ENCODE results near the gene PRDM16. TPM values are rescaled to one million over a fixed set of nuclear protein-coding genes. Genes with fewer than 3 reads are reported as not detected.

PRDM16 gene
- total and polyA plus RNA-seq, 2 experiments from 2014 or later: 0.14 to 0.16 TPM

- TF ChIP-seq ZNF462 (CRISPR knock-in tag; IDR thresholded peaks at IDR 0.05) (no peak), CTCF (conservative IDR thresholded peaks at IDR 0.05; ENCODE audit: low read depth in 2 of 2) (no peak), POLR2AphosphoS5 (IDR thresholded peaks at IDR 0.05; ENCODE audit: low read depth) (no peak), EZH2phosphoT487 (IDR thresholded peaks at IDR 0.05; ENCODE audit: unreplicated experiment) (no peak), ZNF114 (CRISPR knock-in tag; IDR thresholded peaks at IDR 0.05) (no peak), ZNF331 (CRISPR knock-in tag; IDR thresholded peaks at IDR 0.05; ENCODE audit: low read depth) (no peak), NANOG (IDR thresholded peaks at IDR 0.05; ENCODE audit: borderline replicate concordance) (no peak)
These were observed 411.3 kb downstream of the PRDM16 start (continued) for GRCh38 chr1:3480369-3480719.

GRCh38 chr1:3481046-3481445 is 412.0 kb downstream of the PRDM16 start:
- ATAC-seq: no peak
- H3K4me1 Mint-ChIP-seq: peaks cover 2% of the 10 kb centered on the region; the same call in 1 of the 3 replicates
- Histone ChIP-seq H4K20me1 (replicated peaks; ENCODE audit: insufficient read depth) (no peaks in the 10 kb centered on the region), H3K4me3 (no peak overlapping the region), H3K4me2 (no peak overlapping the region), H3K79me2 (replicated peaks; ENCODE audit: insufficient read depth) (no peaks in the 10 kb centered on the region), H3K27ac (ENCODE audit: low read depth) (no peak overlapping the region), H3K36me3 (ENCODE audit: insufficient read depth) (no peaks in the 10 kb centered on the region), H2AFZ (no peak overlapping the region), H3K9me2 (ENCODE audit: insufficient read depth) (no peaks in the 10 kb centered on the region), H3K4me1 (ENCODE audit: insufficient read depth) (no peaks in the 10 kb centered on the region), H3F3A (replicated peaks; ENCODE audit: low read depth) (0 out of 2 replicates have a peak, but pooled peaks cover 2% of the 10 kb centered on the region), H3K27me3 (ENCODE audit: insufficient read depth) (no peaks in the 10 kb centered on the region)
- peaks cover 5% of the 10 kb centered on the region; the same call in 1 of the 3 replicates for H3K36me3 Mint-ChIP-seq (ENCODE audit: low read depth)
- H3K4me3 Mint-ChIP-seq: no peak overlapping the region
- DNase-seq (ENCODE audit: low spot score): no peak
- peaks cover 12% of the 10 kb centered on the region for H3K9me3 Mint-ChIP-seq
- peaks cover 5% of the 10 kb centered on the region for H3K27me3 Mint-ChIP-seq (ENCODE audit: insufficient read depth, low read depth, poor library complexity)
- H3K27ac Mint-ChIP-seq: no peak overlapping the region
- no peak for TF ChIP-seq ZNF462 (CRISPR knock-in tag; IDR thresholded peaks at IDR 0.05)
- no peak for TF ChIP-seq ZNF331 (CRISPR knock-in tag; IDR thresholded peaks at IDR 0.05; ENCODE audit: low read depth)
- no peak for TF ChIP-seq JUNB (IDR thresholded peaks at IDR 0.05; ENCODE audit: unreplicated experiment)

Measured in GM23338 (cell line).